Prostate gland (tissue), 2 donors: ENCODE data around the gene ANHX.

Experiments used
- CTCF ChIP-seq, 4 experiments: fragments of 200-600 bp in 2 of 4; fragments of 450-650 bp in 2 of 4; sonication (generic) in 2 of 4; IDR thresholded peaks; 1 replicate in 3 of 4; 2 replicates in 1 of 4; pipeline ENCODE4 v1.5.1; 2016 to 2019; ENCODE audit warnings: antibody characterized with exemption in 4 of 4, mild to moderate bottlenecking in 2 of 4, moderate library complexity in 2 of 4
- POLR2A ChIP-seq: fragments of 450-650 bp; IDR thresholded peaks from one replicate; pipeline ENCODE4 v1.6.1; 2016; ENCODE audit warnings: antibody characterized with exemption, mild to moderate bottlenecking

DNA sequence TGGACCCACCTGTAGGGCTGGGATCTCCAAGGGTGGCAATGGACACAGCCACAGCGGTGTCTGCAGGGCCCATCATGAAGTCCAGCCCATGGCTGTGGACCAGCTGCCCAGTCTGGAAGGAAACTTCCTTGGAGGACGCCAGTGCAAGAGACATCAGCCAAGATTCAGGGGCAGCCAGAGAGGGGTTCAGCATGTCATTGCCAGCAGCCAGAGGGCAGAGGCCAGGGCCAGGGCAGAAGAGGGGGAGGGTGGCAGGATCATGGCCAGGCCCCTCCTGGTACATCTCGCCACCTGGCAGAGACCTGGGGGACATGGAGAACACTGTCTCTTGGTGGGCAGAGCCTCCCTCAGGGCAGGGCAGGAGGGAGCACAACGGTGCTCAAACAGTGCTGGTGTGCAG is 10.2 kb downstream of the ANHX start:
- TF ChIP-seq POLR2A (no peak), CTCF (IDR thresholded peaks at IDR 0.05) (no peak)
